ENCODE results near the gene ANKS1A. TPM values are rescaled to one million over a fixed set of nuclear protein-coding genes. Genes with fewer than 3 reads are reported as not detected.

The ANKS1A gene
- polyA plus RNA-seq, 4 donors: 37.4 to 49.0 (median 44.5) TPM

GRCh38 chr6:35078896-35079295, 189.8 kb downstream of the ANKS1A start:
- DNase-seq (ENCODE audit: low read depth in 4 of 4, low spot score in 3 of 4): no peak

GRCh38 chr6:35079311-35080000, 190.4 kb downstream of the ANKS1A start:
- no peak for DNase-seq (ENCODE audit: low read depth in 4 of 4, low spot score in 3 of 4)

- no peak for DNase-seq (ENCODE audit: low read depth in 4 of 4, low spot score in 3 of 4)
These were observed 191.1 kb downstream of the ANKS1A start for GRCh38 chr6:35080016-35080680.

GRCh38 chr6:35080821-35081425, 191.9 kb downstream of the ANKS1A start:
- DNase-seq (ENCODE audit: low read depth in 4 of 4, low spot score in 3 of 4): no peak

- DNase-seq (ENCODE audit: low read depth in 4 of 4, low spot score in 3 of 4): no peak
These were observed 192.4 kb downstream of the ANKS1A start for GRCh38 chr6:35081426-35081851.

- DNase-seq (ENCODE audit: low read depth in 4 of 4, low spot score in 3 of 4): no peak
These were observed 193.1 kb downstream of the ANKS1A start for GRCh38 chr6:35082046-35082732.

GRCh38 chr6:35082733-35083403, 193.8 kb downstream of the ANKS1A start:
- no peak for DNase-seq (ENCODE audit: low read depth in 4 of 4, low spot score in 3 of 4)

GRCh38 chr6:35083507-35083906, 194.5 kb downstream of the ANKS1A start:
- DNase-seq (ENCODE audit: low read depth in 4 of 4, low spot score in 3 of 4): no peak

GRCh38 chr6:35084041-35084491, 195.0 kb downstream of the ANKS1A start:
- DNase-seq (ENCODE audit: low read depth in 4 of 4, low spot score in 3 of 4): no peak

- DNase-seq (ENCODE audit: low read depth in 4 of 4, low spot score in 3 of 4): no peak
These were observed 195.6 kb downstream of the ANKS1A start for GRCh38 chr6:35084511-35085203.

- no peak for DNase-seq (ENCODE audit: low read depth in 4 of 4, low spot score in 3 of 4)
These were observed 196.6 kb downstream of the ANKS1A start for GRCh38 chr6:35085359-35086281.

GRCh38 chr6:35086282-35086632, 197.2 kb downstream of the ANKS1A start:
- DNase-seq (ENCODE audit: low read depth in 4 of 4, low spot score in 3 of 4): no peak

GRCh38 chr6:35086636-35087360, 197.7 kb downstream of the ANKS1A start:
- no peak for DNase-seq (ENCODE audit: low read depth in 4 of 4, low spot score in 3 of 4)

- DNase-seq (ENCODE audit: low read depth in 4 of 4, low spot score in 3 of 4): no peak
These were observed 198.6 kb downstream of the ANKS1A start for GRCh38 chr6:35087361-35088280.

- no peak for DNase-seq (ENCODE audit: low read depth in 4 of 4, low spot score in 3 of 4)
These were observed 199.5 kb downstream of the ANKS1A start for GRCh38 chr6:35088281-35089215.

GRCh38 chr6:35089216-35089934, 200.3 kb downstream of the ANKS1A start:
- no peak for DNase-seq (ENCODE audit: low read depth in 4 of 4, low spot score in 3 of 4)
